NCI-H1694 treated with DMSO at 0.1 percent for 48 hours (cell line): ENCODE measurements around the gene PHLDB3.
"Not testable (repeated sequence)": the region's sequence is repeated elsewhere in the genome, so short reads cannot be mapped to it uniquely, and the experiment has no call there.

Source experiments
- DNase-seq: peaks from one replicate; lab custom pipeline; 2025; lab: John Stamatoyannopoulos, UW

PHLDB3 gene

GRCh38 chr19:43526884-43527859, 22.6 kb upstream of the PHLDB3 start, which contains the start of gene ETHE1:
TSS of gene ETHE1 (minus strand) at chr19:43527201. CDS start at chr19:43527177, 24 bp downstream.
- peak; percentile 39 for DNase-seq

GRCh38 chr19:43525836-43526771, 21.6 kb upstream of the PHLDB3 start:
- no peak for DNase-seq

GRCh38 chr19:43524922-43525835, 20.6 kb upstream of the PHLDB3 start:
- DNase-seq, result no peak

- DNase-seq, result not testable (repeated sequence)
Measured at GRCh38 chr19:43523696-43524095, 19.1 kb upstream of the PHLDB3 start.

- no peak for DNase-seq
Measured at GRCh38 chr19:43522929-43523328, 18.4 kb upstream of the PHLDB3 start.

- DNase-seq, result peak; percentile 80
Measured at GRCh38 chr19:43519436-43520088, 15.0 kb upstream of the PHLDB3 start.

- no peak for DNase-seq
Measured at GRCh38 chr19:43518051-43518450, 13.5 kb upstream of the PHLDB3 start.

GRCh38 chr19:43512399-43512798, 7.9 kb upstream of the PHLDB3 start:
- DNase-seq, result not testable (repeated sequence)

- no peak for DNase-seq
Measured at GRCh38 chr19:43511324-43511723, 6.8 kb upstream of the PHLDB3 start.

GRCh38 chr19:43510713-43511112, 6.2 kb upstream of the PHLDB3 start:
- DNase-seq, result no peak

GRCh38 chr19:43507880-43508279, 3.3 kb upstream of the PHLDB3 start:
- no peak for DNase-seq

- no peak for DNase-seq
Measured at GRCh38 chr19:43506629-43507028, 2.1 kb upstream of the PHLDB3 start.

GRCh38 chr19:43505941-43506340, 1.4 kb upstream of the PHLDB3 start:
- no peak for DNase-seq

GRCh38 chr19:43505186-43505456, 575 bp upstream of the PHLDB3 start:
- no peak for DNase-seq

GRCh38 chr19:43503501-43504425, 783 bp downstream of the PHLDB3 start:
- peak; percentile 90 for DNase-seq

- DNase-seq, result no peak
Measured at GRCh38 chr19:43502419-43502976, 2.0 kb downstream of the PHLDB3 start.

GRCh38 chr19:43501661-43502418, 2.7 kb downstream of the PHLDB3 start:
- DNase-seq, result no peak

GRCh38 chr19:43499042-43499441, 5.5 kb downstream of the PHLDB3 start:
- no peak for DNase-seq
